Right lobe of liver (tissue), 4 donors: ENCODE results near the gene PTCH1.

ENCODE experiments used
- CTCF ChIP-seq, 4 donors: fragments of 200-600 bp in 3 of 4; fragments of 450-650 bp in 1 of 4; IDR thresholded peaks; one replicate each; pipeline versions ENCODE4 v1.5.1 to v1.8.0; 2016 to 2022; ENCODE audit warnings: antibody characterized with exemption in 4 of 4, mild to moderate bottlenecking in 2 of 4
- POLR2A ChIP-seq: fragments of 450-650 bp; IDR thresholded peaks from one replicate; pipeline ENCODE4 v1.6.1; 2017; ENCODE audit warnings: antibody characterized with exemption, mild to moderate bottlenecking
- donor health status: DM: no; HTN: no; CAD: no.
- donor health status: DM: no; HTN: no; CAD: no.
- donor health status: DM: no; HTN: yes; CAD: no.

- no peak for TF ChIP-seq POLR2A
- TF ChIP-seq CTCF (IDR thresholded peaks at IDR 0.05): no peak
Measured at GRCh38 chr9:95521699-95522098, 4.9 kb upstream of the PTCH1 start.
